ENCODE data around the gene PREB. TPM values are rescaled to one million over a fixed set of nuclear protein-coding genes. Genes with fewer than 3 reads are reported as not detected.

PREB gene
- total and polyA plus RNA-seq, 2 of the 13 experiments (the other 11 are each of a cell fraction or from before 2014, with no cell fraction given): 112 to 192 TPM

- TF ChIP-seq SMYD3 (CRISPR knock-in tag; IDR thresholded peaks at IDR 0.05) (no peak; the same call in 1 of the 2 replicates), ZNF510 (CRISPR knock-in tag; IDR thresholded peaks at IDR 0.05; ENCODE audit: low read depth) (no peak), YY1 (IDR thresholded peaks at IDR 0.05; ENCODE audit: insufficient read depth, insufficient replicate concordance, low read depth, low read length) (peak; percentile 89), ZNF792 (CRISPR knock-in tag; IDR thresholded peaks at IDR 0.05) (peak; percentile 78; the same call in 1 of the 2 replicates), ARNTL (CRISPR knock-in tag; IDR thresholded peaks at IDR 0.05) (peak; percentile 77; the same call in 1 of the 2 replicates), ZNF572 (CRISPR knock-in tag; IDR thresholded peaks at IDR 0.05) (0 out of 2 replicates have a peak, but pooled peaks have one; percentile 6), JARID2 (CRISPR knock-in tag; IDR thresholded peaks at IDR 0.05; ENCODE audit: insufficient replicate concordance) (peak; percentile 32), GTF3A (CRISPR knock-in tag; conservative IDR thresholded peaks at IDR 0.05) (no peak)
- TF ChIP-seq, protein P1, sequence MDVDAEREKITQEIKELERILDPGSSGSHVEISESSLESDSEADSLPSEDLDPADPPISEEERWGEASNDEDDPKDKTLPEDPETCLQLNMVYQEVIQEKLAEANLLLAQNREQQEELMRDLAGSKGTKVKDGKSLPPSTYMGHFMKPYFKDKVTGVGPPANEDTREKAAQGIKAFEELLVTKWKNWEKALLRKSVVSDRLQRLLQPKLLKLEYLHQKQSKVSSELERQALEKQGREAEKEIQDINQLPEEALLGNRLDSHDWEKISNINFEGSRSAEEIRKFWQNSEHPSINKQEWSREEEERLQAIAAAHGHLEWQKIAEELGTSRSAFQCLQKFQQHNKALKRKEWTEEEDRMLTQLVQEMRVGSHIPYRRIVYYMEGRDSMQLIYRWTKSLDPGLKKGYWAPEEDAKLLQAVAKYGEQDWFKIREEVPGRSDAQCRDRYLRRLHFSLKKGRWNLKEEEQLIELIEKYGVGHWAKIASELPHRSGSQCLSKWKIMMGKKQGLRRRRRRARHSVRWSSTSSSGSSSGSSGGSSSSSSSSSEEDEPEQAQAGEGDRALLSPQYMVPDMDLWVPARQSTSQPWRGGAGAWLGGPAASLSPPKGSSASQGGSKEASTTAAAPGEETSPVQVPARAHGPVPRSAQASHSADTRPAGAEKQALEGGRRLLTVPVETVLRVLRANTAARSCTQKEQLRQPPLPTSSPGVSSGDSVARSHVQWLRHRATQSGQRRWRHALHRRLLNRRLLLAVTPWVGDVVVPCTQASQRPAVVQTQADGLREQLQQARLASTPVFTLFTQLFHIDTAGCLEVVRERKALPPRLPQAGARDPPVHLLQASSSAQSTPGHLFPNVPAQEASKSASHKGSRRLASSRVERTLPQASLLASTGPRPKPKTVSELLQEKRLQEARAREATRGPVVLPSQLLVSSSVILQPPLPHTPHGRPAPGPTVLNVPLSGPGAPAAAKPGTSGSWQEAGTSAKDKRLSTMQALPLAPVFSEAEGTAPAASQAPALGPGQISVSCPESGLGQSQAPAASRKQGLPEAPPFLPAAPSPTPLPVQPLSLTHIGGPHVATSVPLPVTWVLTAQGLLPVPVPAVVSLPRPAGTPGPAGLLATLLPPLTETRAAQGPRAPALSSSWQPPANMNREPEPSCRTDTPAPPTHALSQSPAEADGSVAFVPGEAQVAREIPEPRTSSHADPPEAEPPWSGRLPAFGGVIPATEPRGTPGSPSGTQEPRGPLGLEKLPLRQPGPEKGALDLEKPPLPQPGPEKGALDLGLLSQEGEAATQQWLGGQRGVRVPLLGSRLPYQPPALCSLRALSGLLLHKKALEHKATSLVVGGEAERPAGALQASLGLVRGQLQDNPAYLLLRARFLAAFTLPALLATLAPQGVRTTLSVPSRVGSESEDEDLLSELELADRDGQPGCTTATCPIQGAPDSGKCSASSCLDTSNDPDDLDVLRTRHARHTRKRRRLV (CRISPR knock-in tag; IDR thresholded peaks at IDR 0.05): no peak
- TF ChIP-seq, protein P2, sequence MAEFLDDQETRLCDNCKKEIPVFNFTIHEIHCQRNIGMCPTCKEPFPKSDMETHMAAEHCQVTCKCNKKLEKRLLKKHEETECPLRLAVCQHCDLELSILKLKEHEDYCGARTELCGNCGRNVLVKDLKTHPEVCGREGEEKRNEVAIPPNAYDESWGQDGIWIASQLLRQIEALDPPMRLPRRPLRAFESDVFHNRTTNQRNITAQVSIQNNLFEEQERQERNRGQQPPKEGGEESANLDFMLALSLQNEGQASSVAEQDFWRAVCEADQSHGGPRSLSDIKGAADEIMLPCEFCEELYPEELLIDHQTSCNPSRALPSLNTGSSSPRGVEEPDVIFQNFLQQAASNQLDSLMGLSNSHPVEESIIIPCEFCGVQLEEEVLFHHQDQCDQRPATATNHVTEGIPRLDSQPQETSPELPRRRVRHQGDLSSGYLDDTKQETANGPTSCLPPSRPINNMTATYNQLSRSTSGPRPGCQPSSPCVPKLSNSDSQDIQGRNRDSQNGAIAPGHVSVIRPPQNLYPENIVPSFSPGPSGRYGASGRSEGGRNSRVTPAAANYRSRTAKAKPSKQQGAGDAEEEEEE (CRISPR knock-in tag; IDR thresholded peaks at IDR 0.05; ENCODE audit: borderline replicate concordance): peak; percentile 86; the same call in 1 of the 2 replicates
- TF ChIP-seq, protein P3, sequence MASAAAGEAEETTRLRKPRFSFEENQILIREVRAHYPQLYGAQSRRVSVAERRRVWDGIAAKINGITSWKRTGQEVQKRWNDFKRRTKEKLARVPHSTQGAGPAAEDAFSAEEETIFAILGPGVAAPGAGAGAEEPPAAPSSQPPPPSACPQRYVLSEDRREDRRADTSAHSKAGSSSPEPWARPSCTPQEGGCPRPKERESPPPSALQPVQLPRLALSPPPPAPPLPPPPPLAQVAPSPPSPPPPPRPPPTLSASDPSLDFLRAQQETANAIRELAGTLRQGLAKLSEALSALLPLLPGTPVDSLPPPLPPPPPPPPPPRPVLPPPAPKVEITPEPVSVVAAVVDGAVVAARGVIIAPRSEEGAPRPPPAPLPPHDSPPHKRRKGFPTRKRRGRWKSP (CRISPR knock-in tag; IDR thresholded peaks at IDR 0.05): peak; percentile 83
- TF ChIP-seq, protein P4, sequence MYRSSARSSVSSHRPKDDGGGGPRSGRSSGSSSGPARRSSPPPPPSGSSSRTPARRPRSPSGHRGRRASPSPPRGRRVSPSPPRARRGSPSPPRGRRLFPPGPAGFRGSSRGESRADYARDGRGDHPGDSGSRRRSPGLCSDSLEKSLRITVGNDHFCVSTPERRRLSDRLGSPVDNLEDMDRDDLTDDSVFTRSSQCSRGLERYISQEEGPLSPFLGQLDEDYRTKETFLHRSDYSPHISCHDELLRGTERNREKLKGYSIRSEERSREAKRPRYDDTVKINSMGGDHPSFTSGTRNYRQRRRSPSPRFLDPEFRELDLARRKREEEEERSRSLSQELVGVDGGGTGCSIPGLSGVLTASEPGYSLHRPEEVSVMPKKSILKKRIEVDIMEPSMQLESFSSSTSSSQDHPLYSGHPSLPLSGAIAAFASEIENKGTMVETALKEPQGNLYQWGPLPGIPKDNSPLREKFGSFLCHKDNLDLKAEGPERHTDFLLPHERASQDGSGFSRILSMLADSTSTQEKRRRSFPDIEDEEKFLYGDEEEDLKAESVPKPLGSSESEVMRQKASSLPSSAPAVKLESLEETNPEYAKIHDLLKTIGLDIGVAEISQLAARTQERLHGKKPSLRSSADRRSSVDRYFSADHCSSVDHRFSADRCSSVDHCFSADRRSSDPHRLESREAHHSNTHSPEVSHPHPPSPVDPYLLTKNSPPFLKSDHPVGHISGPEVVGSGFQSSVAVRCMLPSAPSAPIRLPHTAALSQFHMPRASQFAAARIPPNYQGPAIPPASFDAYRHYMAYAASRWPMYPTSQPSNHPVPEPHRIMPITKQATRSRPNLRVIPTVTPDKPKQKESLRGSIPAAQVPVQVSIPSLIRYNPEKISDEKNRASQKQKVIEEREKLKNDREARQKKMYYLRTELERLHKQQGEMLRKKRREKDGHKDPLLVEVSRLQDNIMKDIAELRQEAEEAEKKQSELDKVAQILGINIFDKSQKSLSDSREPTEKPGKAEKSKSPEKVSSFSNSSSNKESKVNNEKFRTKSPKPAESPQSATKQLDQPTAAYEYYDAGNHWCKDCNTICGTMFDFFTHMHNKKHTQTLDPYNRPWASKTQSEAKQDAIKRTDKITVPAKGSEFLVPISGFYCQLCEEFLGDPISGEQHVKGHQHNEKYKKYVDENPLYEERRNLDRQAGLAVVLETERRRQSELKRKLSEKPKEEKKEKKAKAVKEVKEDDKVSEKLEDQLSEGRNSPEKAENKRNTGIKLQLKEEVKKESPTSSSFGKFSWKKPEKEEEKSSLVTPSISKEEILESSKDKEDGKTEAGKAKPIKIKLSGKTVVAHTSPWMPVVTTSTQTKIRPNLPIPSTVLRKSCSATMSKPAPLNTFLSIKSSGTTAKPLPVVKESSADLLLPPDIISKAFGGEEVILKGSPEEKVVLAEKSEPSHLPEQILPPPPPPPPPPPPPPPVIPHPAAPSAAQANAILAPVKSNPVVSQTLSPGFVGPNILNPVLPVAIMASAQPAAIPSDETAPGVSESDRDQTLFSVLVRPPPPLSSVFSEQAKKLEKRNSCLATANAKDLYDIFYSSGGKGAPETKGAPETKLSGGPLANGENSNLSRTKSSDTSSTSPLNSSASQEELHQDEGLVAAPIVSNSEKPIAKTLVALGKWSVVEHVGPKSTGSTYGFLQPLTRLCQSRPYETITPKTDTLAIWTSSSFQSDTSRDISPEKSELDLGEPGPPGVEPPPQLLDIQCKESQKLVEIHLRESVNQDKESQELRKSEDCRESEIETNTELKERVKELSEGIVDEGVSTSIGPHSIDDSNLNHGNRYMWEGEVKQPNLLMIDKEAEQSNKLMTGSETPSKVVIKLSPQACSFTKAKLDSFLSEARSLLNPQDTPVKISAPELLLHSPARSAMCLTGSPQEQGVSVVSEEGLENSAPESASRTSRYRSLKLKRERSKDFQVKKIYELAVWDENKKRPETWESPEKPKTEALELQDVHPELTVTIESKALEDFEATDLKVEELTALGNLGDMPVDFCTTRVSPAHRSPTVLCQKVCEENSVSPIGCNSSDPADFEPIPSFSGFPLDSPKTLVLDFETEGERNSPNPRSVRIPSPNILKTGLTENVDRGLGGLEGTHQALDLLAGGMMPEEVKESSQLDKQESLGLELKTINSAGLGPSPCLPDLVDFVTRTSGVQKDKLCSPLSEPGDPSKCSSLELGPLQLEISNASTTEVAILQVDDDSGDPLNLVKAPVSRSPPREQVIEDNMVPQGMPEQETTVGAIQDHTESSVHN (CRISPR knock-in tag; IDR thresholded peaks at IDR 0.05): no peak; the same call in 1 of the 2 replicates
These were observed 41.6 kb downstream of the PREB start (continued) for GRCh38 chr2:27092696-27093429.

All from HepG2 (cell line).